ENCODE measurements around the gene EVX1. TPM values are rescaled to one million over a fixed set of nuclear protein-coding genes. Genes with fewer than 3 reads are reported as not detected.
A peak's percentile ranks its signal among the peaks of the same experiment; 100 is the strongest.

The EVX1 gene
- total RNA-seq, 1 donor: not detected

- H3K79me2 ChIP-seq (ENCODE audit: insufficient read depth, low read length): peaks cover 93% of the 10 kb centered on the region
- H3K36me3 ChIP-seq (ENCODE audit: insufficient read depth, low read length): no peaks in the 10 kb centered on the region
- H3K4me2 ChIP-seq (ENCODE audit: insufficient read depth, low read length): peak overlapping the region; percentile 96
- no peaks in the 10 kb centered on the region for H3K9me3 ChIP-seq (ENCODE audit: low read depth, low read length)
- no peak for TF ChIP-seq CTCF (IDR thresholded peaks at IDR 0.05; ENCODE audit: extremely low read depth, low read depth, low read length)
- peak overlapping the region; percentile 72 for H3K4me3 ChIP-seq (ENCODE audit: insufficient read depth, low read length)
- no peak for DNase-seq (ENCODE audit: insufficient read length, low spot score, missing footprints)
- H4K20me1 ChIP-seq (ENCODE audit: insufficient read depth, low read length): peaks cover 13% of the 10 kb centered on the region
- peak overlapping the region; percentile 36 for H2AFZ ChIP-seq (ENCODE audit: low read length)
- H3K27ac ChIP-seq (ENCODE audit: low read depth, low read length): peak overlapping the region; percentile 62
- peaks cover 49% of the 10 kb centered on the region for H3K4me1 ChIP-seq (ENCODE audit: insufficient read depth, low read length)
- peaks cover 14% of the 10 kb centered on the region for H3K27me3 ChIP-seq (ENCODE audit: insufficient read depth, low read length)
These were observed 47.8 kb upstream of the EVX1 start for GRCh38 chr7:27194686-27195379.

- peaks cover 14% of the 10 kb centered on the region for H3K27me3 ChIP-seq (ENCODE audit: insufficient read depth, low read length)
- H3K27ac ChIP-seq (ENCODE audit: low read depth, low read length): no peak overlapping the region
- TF ChIP-seq CTCF (IDR thresholded peaks at IDR 0.05; ENCODE audit: extremely low read depth, low read depth, low read length): peak; percentile 81
- peaks cover 84% of the 10 kb centered on the region for H3K79me2 ChIP-seq (ENCODE audit: insufficient read depth, low read length)
- peaks cover 13% of the 10 kb centered on the region for H4K20me1 ChIP-seq (ENCODE audit: insufficient read depth, low read length)
- H3K4me3 ChIP-seq (ENCODE audit: insufficient read depth, low read length): peak overlapping the region; percentile 80
- H2AFZ ChIP-seq (ENCODE audit: low read length): no peak overlapping the region
- no peaks in the 10 kb centered on the region for H3K9me3 ChIP-seq (ENCODE audit: low read depth, low read length)
- peaks cover 42% of the 10 kb centered on the region for H3K4me1 ChIP-seq (ENCODE audit: insufficient read depth, low read length)
- no peaks in the 10 kb centered on the region for H3K36me3 ChIP-seq (ENCODE audit: insufficient read depth, low read length)
- peak overlapping the region; percentile 96 for H3K4me2 ChIP-seq (ENCODE audit: insufficient read depth, low read length)
- DNase-seq (ENCODE audit: insufficient read length, low spot score, missing footprints): no peak
These were observed 46.3 kb upstream of the EVX1 start for GRCh38 chr7:27196287-27196767.

- Histone ChIP-seq H2AFZ (ENCODE audit: low read length) (peak overlapping the region; percentile 2), H3K27me3 (ENCODE audit: insufficient read depth, low read length) (peaks cover 14% of the 10 kb centered on the region), H3K4me2 (ENCODE audit: insufficient read depth, low read length) (peak overlapping the region; percentile 96), H4K20me1 (ENCODE audit: insufficient read depth, low read length) (peaks cover 13% of the 10 kb centered on the region), H3K36me3 (ENCODE audit: insufficient read depth, low read length) (no peaks in the 10 kb centered on the region), H3K9me3 (ENCODE audit: low read depth, low read length) (no peaks in the 10 kb centered on the region), H3K4me1 (ENCODE audit: insufficient read depth, low read length) (peaks cover 38% of the 10 kb centered on the region), H3K27ac (ENCODE audit: low read depth, low read length) (peak overlapping the region; percentile 27), H3K79me2 (ENCODE audit: insufficient read depth, low read length) (peaks cover 78% of the 10 kb centered on the region), H3K4me3 (ENCODE audit: insufficient read depth, low read length) (peak overlapping the region; percentile 80)
- TF ChIP-seq CTCF (IDR thresholded peaks at IDR 0.05; ENCODE audit: extremely low read depth, low read depth, low read length): no peak
- DNase-seq (ENCODE audit: insufficient read length, low spot score, missing footprints): no peak
These were observed 45.2 kb upstream of the EVX1 start for GRCh38 chr7:27197137-27198042.

Data from osteoblast (primary cell).